HEK293 (cell line): ENCODE measurements around the gene ZFR2.
A peak's percentile ranks its signal among the peaks of the same experiment; 100 is the strongest.

Experiments used
- CTCF ChIA-PET: fragments of 350-600 bp; formaldehyde crosslinking; extraction: SDS; loops from one replicate; lab custom pipeline; 2021; ENCODE audit warnings: antibody characterized with exemption; lab: Yijun Ruan, JAX
- POLR2A ChIA-PET: fragments of 300-600 bp; formaldehyde crosslinking; extraction: SDS; loops from one replicate; lab custom pipeline; 2020; ENCODE audit warnings: antibody characterized with exemption, inconsistent platforms; lab: Yijun Ruan, JAX
- H3K27ac ChIP-seq: fragments of 200-500 bp; sonication (Bioruptor generic); 2 replicates; pipeline ENCODE4 v1.5.1; 2014; ENCODE audit warnings: low read depth, low read length, control low read depth, inconsistent platforms; ENCODE audit errors: extremely low read depth
- H3K36me3 ChIP-seq, 2 experiments: fragments of 200-500 bp in 1 of 2; sonication (Bioruptor generic) in 1 of 2; 1 replicate in 1 of 2; 2 replicates in 1 of 2; pipeline ENCODE4 v1.5.1; 2014 to 2017; ENCODE audit warnings: inconsistent platforms in 2 of 2, low read length in 2 of 2; ENCODE audit not compliant: control insufficient read depth in 2 of 2, insufficient read depth in 1 of 2
- H3K4me1 ChIP-seq: fragments of 200-500 bp; sonication (Bioruptor generic); 2 replicates; pipeline ENCODE4 v1.5.1; 2014; ENCODE audit warnings: mild to moderate bottlenecking, low read length, inconsistent platforms; ENCODE audit not compliant: control insufficient read depth, insufficient read depth
- H3K4me3 ChIP-seq: 2 replicates; pipeline ENCODE4 v1.5.1; 2011; ENCODE audit warnings: low read depth, mild to moderate bottlenecking, control low read depth, low read length, moderate library complexity
- H3K9me3 ChIP-seq: fragments of 200-500 bp; sonication (Bioruptor generic); 2 replicates; pipeline ENCODE4 v1.5.1; 2014; ENCODE audit warnings: low read depth, low read length, inconsistent platforms; ENCODE audit not compliant: control insufficient read depth, insufficient read depth
- GLIS1 ChIP-seq: fragments of 450-650 bp; formaldehyde crosslinking; IDR thresholded peaks from 2 replicates; pipeline ENCODE4 v1.5.1; 2016; ENCODE audit warnings: missing biosample characterization, missing genetic modification characterization
- KLF10 ChIP-seq: fragments of 450-650 bp; IDR thresholded peaks from 2 replicates; pipeline ENCODE4 v1.5.1; 2018; ENCODE audit warnings: missing biosample characterization, mild to moderate bottlenecking, missing genetic modification characterization
- SALL2 ChIP-seq: fragments of 450-650 bp; formaldehyde crosslinking; IDR thresholded peaks from 2 replicates; pipeline ENCODE4 v1.5.0; 2017; ENCODE audit warnings: missing biosample characterization, mild to moderate bottlenecking, missing genetic modification characterization, borderline replicate concordance
- SCRT1 ChIP-seq: fragments of 450-650 bp; formaldehyde crosslinking; IDR thresholded peaks from 2 replicates; pipeline ENCODE4 v1.5.1; 2016; ENCODE audit warnings: missing biosample characterization, missing genetic modification characterization, borderline replicate concordance
- WT1 ChIP-seq: fragments of 450-650 bp; formaldehyde crosslinking; IDR thresholded peaks from 2 replicates; pipeline ENCODE4 v1.5.1; 2016; ENCODE audit warnings: missing biosample characterization, missing genetic modification characterization
- ZBTB20 ChIP-seq: fragments of 450-650 bp; formaldehyde crosslinking; IDR thresholded peaks from 2 replicates; pipeline ENCODE4 v1.5.1; 2016; ENCODE audit warnings: missing biosample characterization, missing genetic modification characterization
- ZBTB8A ChIP-seq: fragments of 450-650 bp; formaldehyde crosslinking; IDR thresholded peaks from 2 replicates; pipeline ENCODE4 v1.5.1; 2016; ENCODE audit warnings: missing biosample characterization, missing genetic modification characterization
- ZFP37 ChIP-seq: fragments of 450-650 bp; formaldehyde crosslinking; IDR thresholded peaks from 2 replicates; pipeline ENCODE4 v1.5.1; 2016; ENCODE audit warnings: missing biosample characterization, missing genetic modification characterization
- ZNF24 ChIP-seq: fragments of 450-650 bp; formaldehyde crosslinking; IDR thresholded peaks from 2 replicates; pipeline ENCODE4 v1.5.1; 2016; ENCODE audit warnings: missing biosample characterization, missing genetic modification characterization
- ZNF404 ChIP-seq: fragments of 450-650 bp; formaldehyde crosslinking; IDR thresholded peaks from 2 replicates; pipeline ENCODE4 v1.5.1; 2017; ENCODE audit warnings: missing biosample characterization, missing genetic modification characterization
- ZNF785 ChIP-seq: fragments of 450-650 bp; formaldehyde crosslinking; IDR thresholded peaks from 2 replicates; pipeline ENCODE4 v1.5.1; 2016; ENCODE audit warnings: missing biosample characterization, missing genetic modification characterization
- ZNF791 ChIP-seq: fragments of 450-650 bp; formaldehyde crosslinking; IDR thresholded peaks from 2 replicates; pipeline ENCODE4 v1.5.1; 2016; ENCODE audit warnings: missing biosample characterization, missing genetic modification characterization
- TF ChIP-seq, protein P1 (sequence below): fragments of 450-650 bp; formaldehyde crosslinking; IDR thresholded peaks from 2 replicates; pipeline ENCODE4 v1.5.1; 2016; ENCODE audit warnings: missing biosample characterization, missing genetic modification characterization
- TF ChIP-seq, protein P2 (sequence below): fragments of 450-650 bp; formaldehyde crosslinking; IDR thresholded peaks from 2 replicates; pipeline ENCODE4 v1.5.1; 2016; ENCODE audit warnings: missing biosample characterization, missing genetic modification characterization
- TF ChIP-seq, protein P3 (sequence below): fragments of 450-650 bp; formaldehyde crosslinking; IDR thresholded peaks from 2 replicates; pipeline ENCODE4 v1.5.1; 2017; ENCODE audit warnings: missing biosample characterization, missing genetic modification characterization
- TF ChIP-seq, protein P4 (sequence below): fragments of 450-650 bp; formaldehyde crosslinking; IDR thresholded peaks from 2 replicates; pipeline ENCODE4 v1.5.1; 2016; ENCODE audit warnings: missing biosample characterization, missing genetic modification characterization
- TF ChIP-seq, protein P5 (sequence below): fragments of 450-650 bp; formaldehyde crosslinking; optimal IDR thresholded peaks from 2 replicates; pipeline ENCODE3; 2016; ENCODE audit warnings: missing biosample characterization, mild to moderate bottlenecking, missing genetic modification characterization

ZFR2 gene

DNA sequence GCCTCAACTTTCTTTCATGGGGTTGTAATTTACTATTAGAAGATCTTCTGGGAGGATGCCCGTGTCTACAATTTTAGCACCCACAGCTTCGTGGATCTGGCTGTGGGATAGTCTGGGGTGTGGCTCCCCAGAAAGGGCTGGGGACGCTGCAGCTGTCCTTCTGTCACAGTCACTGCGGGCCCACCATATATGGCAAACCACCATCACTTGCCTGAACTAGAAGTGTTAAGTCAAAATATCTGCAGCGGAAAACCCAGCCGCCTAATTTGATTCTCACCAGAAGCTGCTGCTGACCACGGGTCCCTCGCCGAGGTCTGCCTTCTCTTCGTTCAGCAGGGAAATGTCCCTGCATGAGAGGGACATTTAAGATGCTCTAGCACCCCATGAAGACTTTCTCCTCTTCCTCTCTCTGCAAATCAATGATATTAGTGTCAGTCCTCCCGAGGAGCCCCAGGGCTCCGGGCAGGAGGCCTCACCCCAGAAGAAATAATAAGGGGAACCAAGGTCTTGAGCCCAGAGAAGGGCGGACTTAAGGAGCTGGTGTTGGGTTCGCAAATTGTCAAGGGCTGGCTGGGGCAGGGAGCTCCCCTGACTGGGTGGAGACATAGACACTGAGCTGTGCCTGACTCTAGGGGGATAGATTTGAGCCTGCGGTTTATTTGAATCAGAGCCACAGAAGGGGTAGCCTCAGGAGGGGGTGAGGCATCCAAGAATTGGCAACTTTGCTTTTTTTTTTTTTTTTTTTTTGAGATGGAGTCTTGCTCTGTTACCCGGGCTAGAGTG lies 79.7 kb downstream of the ZFR2 start (continued):
- no peak for TF ChIP-seq SCRT1 (tag by site-specific recombination)

DNA sequence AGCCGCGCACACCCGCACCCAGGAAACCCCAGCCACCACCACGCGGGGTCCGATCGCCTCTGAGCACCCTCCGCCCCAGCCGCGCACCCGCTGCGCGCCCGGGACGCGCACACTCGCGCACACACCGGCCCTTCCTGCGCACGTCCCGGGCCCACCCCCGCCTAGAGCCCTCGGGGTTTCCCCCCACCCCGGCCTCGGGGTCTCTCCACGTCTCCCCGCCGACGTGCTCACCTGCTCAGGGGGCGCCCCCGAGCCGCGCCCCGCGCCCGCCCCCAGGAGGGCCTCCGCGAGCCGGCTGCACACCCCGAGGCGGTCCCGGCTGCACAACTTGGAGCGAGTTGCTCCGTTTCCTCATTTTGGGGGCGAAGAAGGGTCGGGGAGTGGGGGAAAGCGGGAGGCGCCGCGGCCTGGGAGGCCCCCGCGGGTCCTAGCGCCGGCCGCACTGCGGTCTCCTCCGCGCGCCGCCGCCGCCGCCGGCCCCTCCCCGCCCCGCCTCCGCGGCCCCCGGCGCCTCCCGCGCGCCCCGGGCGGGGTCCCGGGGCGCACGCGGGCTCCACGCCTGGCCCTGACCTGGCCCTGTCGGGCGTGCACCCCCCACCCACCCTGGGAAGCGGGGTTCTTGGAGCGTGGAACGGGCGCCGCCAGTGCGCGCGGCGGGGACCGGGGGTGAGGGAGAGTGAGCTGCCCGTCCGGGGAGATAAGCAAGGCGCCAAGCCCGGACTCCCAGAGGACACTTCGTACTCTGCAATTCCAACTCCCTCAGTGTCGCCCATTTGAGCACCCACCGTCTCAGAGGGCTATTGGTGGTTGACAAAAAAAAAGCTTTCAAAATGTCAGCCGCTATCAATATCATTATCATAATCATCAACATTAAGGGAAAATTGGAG lies 82.7 kb downstream of the ZFR2 start, which contains the start of gene MATK:
Gene MATK (minus strand): TSS at position 444 of the 887 bp plus-strand sequence. CDS start 1,246 bp downstream, outside the sequence.
- TF ChIP-seq, protein P1, sequence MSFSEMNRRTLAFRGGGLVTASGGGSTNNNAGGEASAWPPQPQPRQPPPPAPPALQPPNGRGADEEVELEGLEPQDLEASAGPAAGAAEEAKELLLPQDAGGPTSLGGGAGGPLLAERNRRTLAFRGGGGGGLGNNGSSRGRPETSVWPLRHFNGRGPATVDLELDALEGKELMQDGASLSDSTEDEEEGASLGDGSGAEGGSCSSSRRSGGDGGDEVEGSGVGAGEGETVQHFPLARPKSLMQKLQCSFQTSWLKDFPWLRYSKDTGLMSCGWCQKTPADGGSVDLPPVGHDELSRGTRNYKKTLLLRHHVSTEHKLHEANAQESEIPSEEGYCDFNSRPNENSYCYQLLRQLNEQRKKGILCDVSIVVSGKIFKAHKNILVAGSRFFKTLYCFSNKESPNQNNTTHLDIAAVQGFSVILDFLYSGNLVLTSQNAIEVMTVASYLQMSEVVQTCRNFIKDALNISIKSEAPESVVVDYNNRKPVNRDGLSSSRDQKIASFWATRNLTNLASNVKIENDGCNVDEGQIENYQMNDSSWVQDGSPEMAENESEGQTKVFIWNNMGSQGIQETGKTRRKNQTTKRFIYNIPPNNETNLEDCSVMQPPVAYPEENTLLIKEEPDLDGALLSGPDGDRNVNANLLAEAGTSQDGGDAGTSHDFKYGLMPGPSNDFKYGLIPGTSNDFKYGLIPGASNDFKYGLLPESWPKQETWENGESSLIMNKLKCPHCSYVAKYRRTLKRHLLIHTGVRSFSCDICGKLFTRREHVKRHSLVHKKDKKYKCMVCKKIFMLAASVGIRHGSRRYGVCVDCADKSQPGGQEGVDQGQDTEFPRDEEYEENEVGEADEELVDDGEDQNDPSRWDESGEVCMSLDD (tag by site-specific recombination) = peak; percentile 31; the same call in 1 of the 2 replicates
- TF ChIP-seq ZBTB8A (tag by site-specific recombination) = peak; percentile 9
- no peak for TF ChIP-seq WT1 (tag by site-specific recombination)
- TF ChIP-seq KLF10 (tag by site-specific recombination) = peak; percentile 39; the same call in 1 of the 2 replicates
- 0 out of 2 replicates have a peak, but pooled peaks have one; percentile 29 for TF ChIP-seq ZNF24 (tag by site-specific recombination)
- TF ChIP-seq, protein P2, sequence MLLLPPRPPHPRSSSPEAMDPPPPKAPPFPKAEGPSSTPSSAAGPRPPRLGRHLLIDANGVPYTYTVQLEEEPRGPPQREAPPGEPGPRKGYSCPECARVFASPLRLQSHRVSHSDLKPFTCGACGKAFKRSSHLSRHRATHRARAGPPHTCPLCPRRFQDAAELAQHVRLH (tag by site-specific recombination) = peak; percentile 96
- no peak for TF ChIP-seq SCRT1 (tag by site-specific recombination)
- TF ChIP-seq, protein P3, sequence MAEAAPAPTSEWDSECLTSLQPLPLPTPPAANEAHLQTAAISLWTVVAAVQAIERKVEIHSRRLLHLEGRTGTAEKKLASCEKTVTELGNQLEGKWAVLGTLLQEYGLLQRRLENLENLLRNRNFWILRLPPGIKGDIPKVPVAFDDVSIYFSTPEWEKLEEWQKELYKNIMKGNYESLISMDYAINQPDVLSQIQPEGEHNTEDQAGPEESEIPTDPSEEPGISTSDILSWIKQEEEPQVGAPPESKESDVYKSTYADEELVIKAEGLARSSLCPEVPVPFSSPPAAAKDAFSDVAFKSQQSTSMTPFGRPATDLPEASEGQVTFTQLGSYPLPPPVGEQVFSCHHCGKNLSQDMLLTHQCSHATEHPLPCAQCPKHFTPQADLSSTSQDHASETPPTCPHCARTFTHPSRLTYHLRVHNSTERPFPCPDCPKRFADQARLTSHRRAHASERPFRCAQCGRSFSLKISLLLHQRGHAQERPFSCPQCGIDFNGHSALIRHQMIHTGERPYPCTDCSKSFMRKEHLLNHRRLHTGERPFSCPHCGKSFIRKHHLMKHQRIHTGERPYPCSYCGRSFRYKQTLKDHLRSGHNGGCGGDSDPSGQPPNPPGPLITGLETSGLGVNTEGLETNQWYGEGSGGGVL (tag by site-specific recombination) = peak; percentile 71
- peak within 1 kb of the TSS; percentile 32 for H3K4me3 ChIP-seq
- ChIA-PET POLR2A (no interaction called here), CTCF (interaction anchor here (0.8 to 1.1 kb wide), 2 partner anchors 11 to 36 kb away, joined by 3 to 4 read pairs; no protein-coding TSS in a partner anchor)
- no peaks in the 10 kb centered on the region for H3K9me3 ChIP-seq
- H3K27ac ChIP-seq = no peak within 1 kb of the TSS; the same call in 1 of the 2 replicates
- H3K4me1 ChIP-seq = no peaks in the 10 kb centered on the region
- no peaks in the 10 kb centered on the region for H3K36me3 ChIP-seq

DNA sequence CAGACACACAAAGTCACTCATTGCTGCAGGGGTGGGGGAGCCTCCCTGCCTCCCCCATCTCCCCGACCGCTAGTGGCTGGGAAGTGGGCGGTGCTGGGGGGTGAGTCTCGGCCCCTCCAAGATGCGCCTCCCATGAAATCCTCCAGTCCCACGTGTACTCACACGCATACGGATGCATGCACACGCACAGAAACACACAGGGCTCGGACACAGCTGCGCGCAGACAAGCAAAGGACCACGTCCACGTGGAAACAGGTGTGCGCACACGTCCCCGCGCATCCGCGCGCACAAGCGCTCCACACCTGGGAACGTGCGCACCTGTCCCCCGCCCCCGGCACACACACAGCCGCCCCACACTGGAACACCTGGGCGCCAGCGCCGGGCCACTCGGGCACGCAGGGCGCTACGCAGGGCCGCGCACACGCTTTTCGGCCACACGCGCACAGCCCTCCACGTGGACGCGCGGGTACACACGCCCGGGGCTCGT lies 83.3 kb downstream of the ZFR2 start:
- H3K36me3 ChIP-seq = no peaks in the 10 kb centered on the region
- ChIA-PET CTCF (interaction anchor here (0.9 kb wide), 1 partner anchor 8 kb away, joined by 3 read pairs; no protein-coding TSS in a partner anchor), POLR2A (interaction anchor here (1.6 kb wide), 1 partner anchor 23 kb away, joined by 6 read pairs; the partner anchor contains the start of genes APBA3 and MRPL54)
- no peaks in the 10 kb centered on the region for H3K4me1 ChIP-seq
- H3K4me3 ChIP-seq = peak overlapping the region; percentile 32
- no peaks in the 10 kb centered on the region for H3K9me3 ChIP-seq
- H3K27ac ChIP-seq = no peak overlapping the region; the same call in 1 of the 2 replicates
- TF ChIP-seq, protein P4, sequence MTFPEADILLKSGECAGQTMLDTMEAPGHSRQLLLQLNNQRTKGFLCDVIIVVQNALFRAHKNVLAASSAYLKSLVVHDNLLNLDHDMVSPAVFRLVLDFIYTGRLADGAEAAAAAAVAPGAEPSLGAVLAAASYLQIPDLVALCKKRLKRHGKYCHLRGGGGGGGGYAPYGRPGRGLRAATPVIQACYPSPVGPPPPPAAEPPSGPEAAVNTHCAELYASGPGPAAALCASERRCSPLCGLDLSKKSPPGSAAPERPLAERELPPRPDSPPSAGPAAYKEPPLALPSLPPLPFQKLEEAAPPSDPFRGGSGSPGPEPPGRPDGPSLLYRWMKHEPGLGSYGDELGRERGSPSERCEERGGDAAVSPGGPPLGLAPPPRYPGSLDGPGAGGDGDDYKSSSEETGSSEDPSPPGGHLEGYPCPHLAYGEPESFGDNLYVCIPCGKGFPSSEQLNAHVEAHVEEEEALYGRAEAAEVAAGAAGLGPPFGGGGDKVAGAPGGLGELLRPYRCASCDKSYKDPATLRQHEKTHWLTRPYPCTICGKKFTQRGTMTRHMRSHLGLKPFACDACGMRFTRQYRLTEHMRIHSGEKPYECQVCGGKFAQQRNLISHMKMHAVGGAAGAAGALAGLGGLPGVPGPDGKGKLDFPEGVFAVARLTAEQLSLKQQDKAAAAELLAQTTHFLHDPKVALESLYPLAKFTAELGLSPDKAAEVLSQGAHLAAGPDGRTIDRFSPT (tag by site-specific recombination) = no peak
- TF ChIP-seq GLIS1 (tag by site-specific recombination) = no peak; the same call in 1 of the 2 replicates
- TF ChIP-seq, protein P3 (tag by site-specific recombination) = peak; percentile 94
- TF ChIP-seq, protein P5, sequence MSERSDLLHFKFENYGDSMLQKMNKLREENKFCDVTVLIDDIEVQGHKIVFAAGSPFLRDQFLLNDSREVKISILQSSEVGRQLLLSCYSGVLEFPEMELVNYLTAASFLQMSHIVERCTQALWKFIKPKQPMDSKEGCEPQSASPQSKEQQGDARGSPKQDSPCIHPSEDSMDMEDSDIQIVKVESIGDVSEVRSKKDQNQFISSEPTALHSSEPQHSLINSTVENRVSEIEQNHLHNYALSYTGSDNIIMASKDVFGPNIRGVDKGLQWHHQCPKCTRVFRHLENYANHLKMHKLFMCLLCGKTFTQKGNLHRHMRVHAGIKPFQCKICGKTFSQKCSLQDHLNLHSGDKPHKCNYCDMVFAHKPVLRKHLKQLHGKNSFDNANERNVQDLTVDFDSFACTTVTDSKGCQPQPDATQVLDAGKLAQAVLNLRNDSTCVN (tag by site-specific recombination) = peak; percentile 100
- peak; percentile 55; the same call in 1 of the 2 replicates for TF ChIP-seq ZNF785 (tag by site-specific recombination)
- TF ChIP-seq ZFP37 (tag by site-specific recombination) = no peak
- TF ChIP-seq ZBTB20 = peak; percentile 43; the same call in 1 of the 2 replicates
- no peak for TF ChIP-seq ZNF791 (tag by site-specific recombination)
- TF ChIP-seq SALL2 (tag by site-specific recombination) = no peak
- TF ChIP-seq ZNF404 (tag by site-specific recombination) = no peak
